ENCODE data around the gene SCN3B.

SCN3B gene

GRCh38 chr11:123584737-123585136 is 69.7 kb downstream of the SCN3B start:
- no peak for TF ChIP-seq CTCF (IDR thresholded peaks at IDR 0.05)
- H3K27ac ChIP-seq: no peak overlapping the region
- no peak overlapping the region for H3K4me3 ChIP-seq
- DNase-seq (ENCODE audit: low spot score): no peak

GRCh38 chr11:123584186-123584585 is 70.2 kb downstream of the SCN3B start:
- Histone ChIP-seq H3K4me3 (no peak overlapping the region), H3K27ac (no peak overlapping the region)
- DNase-seq (ENCODE audit: low spot score): no peak
- TF ChIP-seq CTCF (IDR thresholded peaks at IDR 0.05): no peak

GRCh38 chr11:123582992-123583504 is 71.4 kb downstream of the SCN3B start:
- DNase-seq (ENCODE audit: low spot score): no peak
- no peak overlapping the region for H3K4me3 ChIP-seq
- no peak for TF ChIP-seq CTCF (IDR thresholded peaks at IDR 0.05)
- H3K27ac ChIP-seq: no peak overlapping the region

GRCh38 chr11:123581651-123582399 is 72.6 kb downstream of the SCN3B start:
- no peak for TF ChIP-seq CTCF (IDR thresholded peaks at IDR 0.05)
- Histone ChIP-seq H3K4me3 (no peak overlapping the region), H3K27ac (no peak overlapping the region)
- DNase-seq (ENCODE audit: low spot score): no peak

- no peak overlapping the region for H3K27ac ChIP-seq
- H3K4me3 ChIP-seq: no peak overlapping the region
- peak; percentile 72 for TF ChIP-seq CTCF (IDR thresholded peaks at IDR 0.05)
- no peak for DNase-seq (ENCODE audit: low spot score)
These were observed 73.7 kb downstream of the SCN3B start for GRCh38 chr11:123580557-123581275.

- no peak for DNase-seq (ENCODE audit: low spot score)
- Histone ChIP-seq H3K27ac (no peak overlapping the region), H3K4me3 (no peak overlapping the region)
- no peak for TF ChIP-seq CTCF (IDR thresholded peaks at IDR 0.05)
These were observed 74.3 kb downstream of the SCN3B start for GRCh38 chr11:123580137-123580536.

GRCh38 chr11:123579482-123579812 is 75.0 kb downstream of the SCN3B start:
- no peak for TF ChIP-seq CTCF (IDR thresholded peaks at IDR 0.05)
- H3K4me3 ChIP-seq: no peak overlapping the region
- no peak for DNase-seq (ENCODE audit: low spot score)

More at GRCh38 chr11:123579482-123579812, 75.0 kb downstream of the SCN3B start:
- no peak overlapping the region for H3K27ac ChIP-seq
